K562 (cell line): Measurements from ENCODE around the gene TRIAP1. TPM values are rescaled to one million over a fixed set of nuclear protein-coding genes. Genes with fewer than 3 reads are reported as not detected.

Source experiments
- ASH1L ChIP-seq: fragments of 450-650 bp; IDR thresholded peaks from 2 replicates; pipeline ENCODE4 v1.6.1; 2018; ENCODE audit warnings: borderline replicate concordance, mild to moderate bottlenecking, low read depth; ENCODE audit not compliant: partially characterized antibody
- ATF7 ChIP-seq: fragments of 450-650 bp; IDR thresholded peaks from 2 replicates; pipeline ENCODE4 v1.7.1; 2014; ENCODE audit warnings: mild to moderate bottlenecking, moderate library complexity
- BCOR ChIP-seq: fragments of 450-650 bp; IDR thresholded peaks from 2 replicates; pipeline ENCODE4 v1.6.1; 2016
- BMI1 ChIP-seq: fragments of 150-350 bp; IDR thresholded peaks from 2 replicates; pipeline ENCODE4 v1.6.1; 2014; ENCODE audit warnings: low read length
- CBX2 ChIP-seq: fragments of 200-600 bp; sonication (generic); IDR thresholded peaks from one replicate; pipeline ENCODE4 v1.6.1; 2012; ENCODE audit warnings: mild to moderate bottlenecking, low read length, inconsistent platforms; ENCODE audit not compliant: insufficient read depth, poor library complexity, severe bottlenecking
- CHCHD3 ChIP-seq: fragments of 250-450 bp; sonication (Bioruptor Pico); IDR thresholded peaks from 2 replicates; pipeline ENCODE4 v2.1.2; 2022; ENCODE audit warnings: mild to moderate bottlenecking
- DMBX1 ChIP-seq: fragments of 250-450 bp; sonication (Bioruptor Pico); IDR thresholded peaks from 2 replicates; pipeline ENCODE4 v1.8.0; 2022; ENCODE audit warnings: inconsistent platforms, mild to moderate bottlenecking, moderate library complexity, borderline replicate concordance
- ETS2 ChIP-seq: IDR thresholded peaks from 2 replicates; pipeline ENCODE4 v1.6.1; 2016; ENCODE audit warnings: borderline replicate concordance, missing genetic modification characterization, mild to moderate bottlenecking, moderate library complexity, missing compliant biosample characterization; ENCODE audit not compliant: poor library complexity, severe bottlenecking
- FOS ChIP-seq: IDR thresholded peaks from 3 replicates; pipeline ENCODE4 v1.6.1; 2011; ENCODE audit not compliant: insufficient read length; ENCODE audit errors: extremely low read depth
- JUN ChIP-seq, 2 experiments: sonication (generic) in 1 of 2; formaldehyde crosslinking in 1 of 2; IDR thresholded peaks; 2 replicates each; pipeline versions ENCODE4 v1.6.1 to v1.8.0; 2012 to 2022; ENCODE audit warnings: borderline replicate concordance in 2 of 2, mild to moderate bottlenecking in 2 of 2, improper control_type of control experiment in 1 of 2, low read depth in 1 of 2, low read length in 1 of 2, missing genetic modification reagents in 1 of 2
- L3MBTL2 ChIP-seq: fragments of 450-650 bp; IDR thresholded peaks from 2 replicates; pipeline ENCODE4 v1.6.1; 2016; ENCODE audit warnings: mild to moderate bottlenecking, moderate library complexity
- MYNN ChIP-seq, 2 experiments: sonication (generic); formaldehyde crosslinking in 1 of 2; IDR thresholded peaks; 2 replicates each; pipeline versions ENCODE4 v1.5.0 to v1.6.1; 2016 to 2020; ENCODE audit warnings: antibody characterized with exemption in 1 of 2, missing genetic modification reagents in 1 of 2
- NFATC3 ChIP-seq: fragments of 450-650 bp; IDR thresholded peaks from 2 replicates; pipeline ENCODE4 v1.6.1; 2017; ENCODE audit warnings: mild to moderate bottlenecking
- NUFIP1 ChIP-seq: fragments of 450-650 bp; IDR thresholded peaks from 2 replicates; pipeline ENCODE4 v1.6.1; 2018; ENCODE audit not compliant: partially characterized antibody
- POLR2A ChIP-seq: fragments of 450-650 bp; conservative IDR thresholded peaks from 2 replicates; pipeline ENCODE4 v1.6.1; 2016
- PPARD ChIP-seq: fragments of 250-450 bp; sonication (Bioruptor Pico); IDR thresholded peaks from 2 replicates; pipeline ENCODE4 v1.8.0; 2022; ENCODE audit warnings: inconsistent platforms, mild to moderate bottlenecking, moderate library complexity
- RBFOX2 ChIP-seq: fragments of 200-400 bp; formaldehyde crosslinking; IDR thresholded peaks from 2 replicates; pipeline ENCODE4 v1.6.1; 2017; ENCODE audit warnings: low read depth, mild to moderate bottlenecking, low read length, moderate library complexity
- SAP30 ChIP-seq: fragments of 200-600 bp; sonication (generic); IDR thresholded peaks from 2 replicates; pipeline ENCODE4 v1.6.1; 2012; ENCODE audit warnings: borderline replicate concordance, low read depth, mild to moderate bottlenecking, moderate library complexity, low read length, control low read depth, inconsistent platforms; ENCODE audit not compliant: insufficient read depth, poor library complexity, severe bottlenecking
- STAG1 ChIP-seq: sonication (generic); formaldehyde crosslinking; IDR thresholded peaks from 2 replicates; pipeline ENCODE4 v1.5.0; 2020; ENCODE audit warnings: missing genetic modification reagents, borderline replicate concordance
- TCF7 ChIP-seq: sonication (generic); IDR thresholded peaks from 2 replicates; pipeline ENCODE4 v1.6.1; 2016; ENCODE audit warnings: antibody characterized with exemption, borderline replicate concordance
- TFAM ChIP-seq: fragments of 250-450 bp; sonication (Bioruptor Pico); conservative IDR thresholded peaks from 2 replicates; pipeline ENCODE4 v1.5.0; 2021; ENCODE audit warnings: mild to moderate bottlenecking, moderate library complexity
- ZNF644 ChIP-seq: fragments of 200-800 bp; sonication (Bioruptor generic); IDR thresholded peaks from 2 replicates; pipeline ENCODE4 v1.6.1; 2016; ENCODE audit warnings: low read depth, missing genetic modification characterization, missing compliant biosample characterization
- ZNF77 ChIP-seq: fragments of 250-450 bp; sonication (Bioruptor Pico); IDR thresholded peaks from 2 replicates; pipeline ENCODE4 v1.5.0; 2020
- polyA plus RNA-seq, 8 experiments: library from polyadenylated mRNA; depleted of rRNA in 4 of 8; stranded (reverse) in 5 of 8; unstranded in 3 of 8; fragments of >200 nt; fragmentation: Nextera tagmentation in 2 of 8; fragmentation: Illumina TruSeq in 1 of 8; extraction: Ambion mirVana in 2 of 8; extraction: Trizol in 1 of 8; gene quantifications; 2 replicates each; pipeline versions ENCODE4 v1.2.1 to v1.2.3, GENCODE V29; 2011 to 2014; ENCODE audit warnings: inconsistent platforms in 1 of 8, missing spikeins in 1 of 8
- total RNA-seq, 7 experiments: library from RNA; depleted of rRNA in 6 of 7; stranded (reverse); fragments of >200 nt in 6 of 7; fragmentation: Illumina TruSeq in 2 of 7; extraction: Trizol in 2 of 7; gene quantifications; 2 replicates each; pipeline versions ENCODE4 v1.2.1 to v1.2.3, GENCODE V29; 2011 to 2021; ENCODE audit warnings: low replicate concordance in 1 of 7
- TF ChIP-seq, protein P1 (sequence below): fragments of 450-650 bp; formaldehyde crosslinking; IDR thresholded peaks from 2 replicates; pipeline ENCODE4 v1.4.0; 2020; ENCODE audit warnings: mild to moderate bottlenecking, moderate library complexity
- TF ChIP-seq, protein P2 (sequence below): IDR thresholded peaks from 2 replicates; pipeline ENCODE4 v1.6.1; 2011; ENCODE audit not compliant: insufficient read length; ENCODE audit errors: extremely low read depth
- TF ChIP-seq, protein P3 (sequence below): fragments of 450-650 bp; IDR thresholded peaks from 2 replicates; pipeline ENCODE4 v1.6.1; 2016; ENCODE audit warnings: low read depth, mild to moderate bottlenecking, moderate library complexity

Gene TRIAP1
- total and polyA plus RNA-seq, 9 of the 15 experiments (the other 6 are each of a cell fraction or from before 2014, with no cell fraction given) = 37.3 to 354 (median 65.4) TPM

DNA sequence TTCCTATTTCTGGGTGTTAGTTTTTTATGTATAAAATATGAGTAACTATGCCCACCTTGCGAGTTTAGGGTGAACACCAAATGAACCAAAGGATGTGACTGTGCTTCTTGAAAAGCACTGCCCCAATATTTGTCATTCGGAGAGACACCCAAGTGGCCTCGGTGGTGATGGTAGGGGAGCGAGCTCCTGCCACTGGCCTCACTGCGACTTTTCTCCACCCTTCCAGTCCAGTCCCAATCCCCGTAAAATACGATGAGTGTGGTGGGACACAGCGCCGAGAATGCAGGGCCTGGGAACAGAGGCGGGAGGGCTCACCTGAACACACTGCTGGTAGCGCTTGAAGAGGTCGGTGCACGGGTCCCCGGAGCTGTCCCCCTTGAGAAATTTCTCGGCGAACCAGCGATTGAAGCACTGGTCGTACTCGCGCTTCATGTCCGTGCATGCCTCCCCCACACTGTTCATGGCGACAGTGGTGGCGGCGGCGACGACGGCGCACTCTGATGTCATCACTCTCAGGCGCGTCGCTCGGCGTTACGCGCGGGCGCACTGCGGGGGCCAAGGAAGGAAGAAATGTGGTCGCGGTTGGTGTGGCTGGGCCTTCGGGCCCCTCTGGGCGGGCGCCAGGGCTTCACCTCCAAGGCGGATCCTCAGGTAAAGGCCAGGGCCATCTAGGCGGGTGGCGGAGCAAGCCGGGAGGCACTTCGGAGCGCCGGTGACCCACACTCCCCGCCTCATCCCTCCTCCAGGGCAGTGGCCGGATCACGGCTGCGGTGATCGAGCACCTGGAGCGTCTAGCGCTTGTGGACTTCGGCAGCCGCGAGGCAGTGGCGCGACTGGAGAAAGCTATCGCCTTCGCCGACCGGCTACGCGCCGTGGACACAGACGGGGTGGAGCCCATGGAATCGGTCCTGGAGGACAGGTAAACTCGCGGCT lies at the start of gene TRIAP1, which contains the start of gene GATC (continued):
- TF ChIP-seq, protein P1, sequence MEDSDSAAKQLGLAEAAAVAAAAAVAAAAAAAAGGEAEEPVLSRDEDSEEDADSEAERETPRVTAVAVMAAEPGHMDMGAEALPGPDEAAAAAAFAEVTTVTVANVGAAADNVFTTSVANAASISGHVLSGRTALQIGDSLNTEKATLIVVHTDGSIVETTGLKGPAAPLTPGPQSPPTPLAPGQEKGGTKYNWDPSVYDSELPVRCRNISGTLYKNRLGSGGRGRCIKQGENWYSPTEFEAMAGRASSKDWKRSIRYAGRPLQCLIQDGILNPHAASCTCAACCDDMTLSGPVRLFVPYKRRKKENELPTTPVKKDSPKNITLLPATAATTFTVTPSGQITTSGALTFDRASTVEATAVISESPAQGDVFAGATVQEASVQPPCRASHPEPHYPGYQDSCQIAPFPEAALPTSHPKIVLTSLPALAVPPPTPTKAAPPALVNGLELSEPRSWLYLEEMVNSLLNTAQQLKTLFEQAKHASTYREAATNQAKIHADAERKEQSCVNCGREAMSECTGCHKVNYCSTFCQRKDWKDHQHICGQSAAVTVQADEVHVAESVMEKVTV = no peak
- peak; percentile 65; the same call in 1 of the 2 replicates for TF ChIP-seq BCOR
- TF ChIP-seq PPARD = no peak
- TF ChIP-seq NUFIP1 = no peak
- TF ChIP-seq FOS = no peak
- TF ChIP-seq ZNF77 (CRISPR knock-in tag) = no peak
- TF ChIP-seq DMBX1 (CRISPR knock-in tag) = no peak
- TF ChIP-seq, protein P2, sequence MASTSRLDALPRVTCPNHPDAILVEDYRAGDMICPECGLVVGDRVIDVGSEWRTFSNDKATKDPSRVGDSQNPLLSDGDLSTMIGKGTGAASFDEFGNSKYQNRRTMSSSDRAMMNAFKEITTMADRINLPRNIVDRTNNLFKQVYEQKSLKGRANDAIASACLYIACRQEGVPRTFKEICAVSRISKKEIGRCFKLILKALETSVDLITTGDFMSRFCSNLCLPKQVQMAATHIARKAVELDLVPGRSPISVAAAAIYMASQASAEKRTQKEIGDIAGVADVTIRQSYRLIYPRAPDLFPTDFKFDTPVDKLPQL = no peak
- peak; percentile 99 for TF ChIP-seq RBFOX2
- peak; percentile 91 for TF ChIP-seq ATF7
- TF ChIP-seq CHCHD3 (CRISPR knock-in tag) = no peak
- TF ChIP-seq MYNN (IDR thresholded peaks at IDR 0.05) = peak; percentile 56; the same call in 1 of the 2 replicates
- no peak for TF ChIP-seq MYNN (CRISPR knock-in tag; IDR thresholded peaks at IDR 0.05)
- TF ChIP-seq SAP30 = peak; percentile 90
- TF ChIP-seq TCF7 = no peak
- TF ChIP-seq ZNF644 (tag) = no peak
- TF ChIP-seq, protein P3, sequence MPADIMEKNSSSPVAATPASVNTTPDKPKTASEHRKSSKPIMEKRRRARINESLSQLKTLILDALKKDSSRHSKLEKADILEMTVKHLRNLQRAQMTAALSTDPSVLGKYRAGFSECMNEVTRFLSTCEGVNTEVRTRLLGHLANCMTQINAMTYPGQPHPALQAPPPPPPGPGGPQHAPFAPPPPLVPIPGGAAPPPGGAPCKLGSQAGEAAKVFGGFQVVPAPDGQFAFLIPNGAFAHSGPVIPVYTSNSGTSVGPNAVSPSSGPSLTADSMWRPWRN = no peak
- TF ChIP-seq POLR2A = peak; percentile 94
- no peak for TF ChIP-seq BMI1
- no peak for TF ChIP-seq ETS2
- no peak for TF ChIP-seq TFAM (CRISPR knock-in tag)
- peak; percentile 57; the same call in 1 of the 2 replicates for TF ChIP-seq JUN (IDR thresholded peaks at IDR 0.05; ENCODE audit: borderline replicate concordance, low read depth, low read length)
- no peak; the same call in 1 of the 2 replicates for TF ChIP-seq JUN (CRISPR knock-in tag; IDR thresholded peaks at IDR 0.05; ENCODE audit: borderline replicate concordance)
- TF ChIP-seq CBX2 = no peak
- TF ChIP-seq STAG1 (CRISPR knock-in tag) = no peak
- TF ChIP-seq L3MBTL2 = peak; percentile 57
- no peak for TF ChIP-seq ASH1L
- no peak for TF ChIP-seq NFATC3
